NCI-H2227 (cell line): ENCODE measurements around the gene COQ7.
A peak's percentile ranks its signal among the peaks of the same experiment; 100 is the strongest.

Experiments used
- DNase-seq: peaks from one replicate; lab custom pipeline; 2025; ENCODE audit not compliant: unreplicated experiment; lab: John Stamatoyannopoulos, UW

COQ7 gene

GRCh38 chr16:19086322-19087199, 19.1 kb downstream of the COQ7 start:
- DNase-seq: peak; percentile 95

GRCh38 chr16:19088341-19088916, 21.0 kb downstream of the COQ7 start:
- DNase-seq: no peak

- no peak for DNase-seq
These were observed 22.1 kb downstream of the COQ7 start for GRCh38 chr16:19089410-19089955.

- DNase-seq: no peak
These were observed 23.5 kb downstream of the COQ7 start for GRCh38 chr16:19090916-19091315.

GRCh38 chr16:19092653-19093410, 25.4 kb downstream of the COQ7 start:
- no peak for DNase-seq

GRCh38 chr16:19093631-19094541, 26.5 kb downstream of the COQ7 start:
- no peak for DNase-seq

- DNase-seq: no peak
These were observed 27.3 kb downstream of the COQ7 start for GRCh38 chr16:19094542-19095365.

- no peak for DNase-seq
These were observed 28.2 kb downstream of the COQ7 start for GRCh38 chr16:19095654-19096053.

GRCh38 chr16:19098173-19098572, 30.8 kb downstream of the COQ7 start:
- DNase-seq: no peak

- DNase-seq: no peak
These were observed 34.9 kb downstream of the COQ7 start for GRCh38 chr16:19102187-19102872.

GRCh38 chr16:19104607-19105006, 37.2 kb downstream of the COQ7 start:
- DNase-seq: no peak

GRCh38 chr16:19105131-19105530, 37.7 kb downstream of the COQ7 start:
- DNase-seq: no peak

- DNase-seq: no peak
These were observed 38.6 kb downstream of the COQ7 start for GRCh38 chr16:19105891-19106624.

- DNase-seq: no peak
These were observed 39.2 kb downstream of the COQ7 start for GRCh38 chr16:19106625-19107020.

- DNase-seq: no peak
These were observed 41.2 kb downstream of the COQ7 start for GRCh38 chr16:19108409-19109287.

- DNase-seq: no peak
These were observed 41.9 kb downstream of the COQ7 start for GRCh38 chr16:19109288-19109664.

GRCh38 chr16:19110537-19111360, 43.3 kb downstream of the COQ7 start:
- no peak for DNase-seq
